Measurements from ENCODE around the gene RHOBTB3. TPM values are rescaled to one million over a fixed set of nuclear protein-coding genes. Genes with fewer than 3 reads are reported as not detected.

The RHOBTB3 gene
- total and polyA plus RNA-seq, 2 donors from 2014 or later: 22.5 to 54.5 TPM

- H3K27ac ChIP-seq (ENCODE audit: low read depth in 2 of 2, low read length in 2 of 2): no peak overlapping the region
- intact Hi-C loops (cut with DNase I): no loop called here
Observed at GRCh38 chr5:95841914-95842812, 111.0 kb downstream of the RHOBTB3 start.

DNA sequence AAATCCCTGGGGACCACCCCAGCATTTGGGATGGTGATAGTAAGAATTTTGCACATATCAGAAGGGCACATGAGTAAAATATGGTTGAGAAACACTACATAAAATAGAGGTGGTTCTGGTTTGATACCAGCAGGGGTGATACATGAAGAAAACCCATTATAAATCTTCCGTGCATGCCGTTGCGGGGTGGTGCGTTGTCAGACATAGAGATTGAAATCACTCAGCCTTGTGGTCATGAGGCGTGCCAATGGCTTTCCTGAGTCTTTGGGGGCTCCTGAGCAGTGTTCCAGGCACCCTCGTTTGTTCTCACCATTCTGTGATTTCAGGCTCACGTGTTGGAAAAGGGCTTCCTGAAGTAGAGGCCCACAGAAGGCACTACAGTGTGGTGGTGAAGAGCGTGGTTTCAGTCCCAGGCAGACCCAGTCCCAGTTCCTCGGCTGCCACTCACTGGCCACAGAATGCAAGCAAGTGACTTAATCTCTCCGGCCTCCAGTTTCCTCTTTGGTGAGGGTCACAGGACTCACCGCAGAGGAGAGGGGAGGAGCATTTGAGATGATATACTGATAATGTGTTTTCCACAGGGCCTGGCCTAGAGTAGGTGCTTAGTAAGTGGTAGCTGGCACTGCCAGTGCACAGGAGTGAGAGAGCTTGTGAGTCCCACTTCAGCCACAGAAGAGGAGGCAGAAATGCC is 111.9 kb downstream of the RHOBTB3 start:
- DNase-seq (peak in 2 of 5 donors; percentile 49 to 82), FAIRE-seq (no peak)
- H3K4me3 ChIP-seq (ENCODE audit: low read length in 3 of 3): no peak overlapping the region
- peak overlapping the region in 1 of 3 donors; percentile 2 for H3K9ac ChIP-seq (ENCODE audit: low read length in 3 of 3)
- TF ChIP-seq CTCF (IDR thresholded peaks at IDR 0.05; ENCODE audit: borderline replicate concordance, extremely low read depth, insufficient read depth): peak; percentile 49
- H3K36me3 ChIP-seq (ENCODE audit: control insufficient read depth in 2 of 3, insufficient read depth in 3 of 3, low read length in 3 of 3): no peaks in the 10 kb centered on the region
- H3K9me3 ChIP-seq (ENCODE audit: control insufficient read depth in 2 of 3, insufficient read depth in 1 of 3, low read length in 3 of 3): no peaks in the 10 kb centered on the region
- intact Hi-C loops (cut with DNase I): no loop called here
- H3K27me3 ChIP-seq (ENCODE audit: control insufficient read depth, insufficient read depth, low read length): no peaks in the 10 kb centered on the region
- H3K4me1 ChIP-seq (ENCODE audit: control insufficient read depth in 2 of 3, insufficient read depth in 2 of 3, low read depth in 1 of 3, low read length in 3 of 3): peaks cover 0 to 9% (median 7%) of the 10 kb centered on the region in 3 donors
- peak overlapping the region; percentile 55 to 79 for H3K27ac ChIP-seq (ENCODE audit: low read depth in 2 of 2, low read length in 2 of 2)

More at GRCh38 chr5:95841914-95842812, 111.0 kb downstream of the RHOBTB3 start:
- no peak overlapping the region for H3K9ac ChIP-seq (ENCODE audit: low read length in 3 of 3)
- FAIRE-seq: no peak
- H3K4me1 ChIP-seq (ENCODE audit: control insufficient read depth in 2 of 3, insufficient read depth in 2 of 3, low read depth in 1 of 3, low read length in 3 of 3): peaks cover 0 to 9% (median 7%) of the 10 kb centered on the region in 3 donors
- H3K36me3 ChIP-seq (ENCODE audit: control insufficient read depth in 2 of 3, insufficient read depth in 3 of 3, low read length in 3 of 3): no peaks in the 10 kb centered on the region
- H3K27me3 ChIP-seq (ENCODE audit: control insufficient read depth, insufficient read depth, low read length): no peaks in the 10 kb centered on the region
- TF ChIP-seq CTCF (IDR thresholded peaks at IDR 0.05; ENCODE audit: borderline replicate concordance, extremely low read depth, insufficient read depth): no peak
- H3K4me3 ChIP-seq (ENCODE audit: low read length in 3 of 3): no peak overlapping the region
- DNase-seq: no peak
- H3K9me3 ChIP-seq (ENCODE audit: control insufficient read depth in 2 of 3, insufficient read depth in 1 of 3, low read length in 3 of 3): no peaks in the 10 kb centered on the region

- Histone ChIP-seq H3K36me3 (ENCODE audit: control insufficient read depth in 2 of 3, insufficient read depth in 3 of 3, low read length in 3 of 3) (no peaks in the 10 kb centered on the region), H3K4me1 (ENCODE audit: control insufficient read depth in 2 of 3, insufficient read depth in 2 of 3, low read depth in 1 of 3, low read length in 3 of 3) (peaks cover 0 to 9% (median 7%) of the 10 kb centered on the region in 3 donors), H3K9ac (ENCODE audit: low read length in 3 of 3) (no peak overlapping the region), H3K27me3 (ENCODE audit: control insufficient read depth, insufficient read depth, low read length) (no peaks in the 10 kb centered on the region), H3K27ac (ENCODE audit: low read depth in 2 of 2, low read length in 2 of 2) (peak overlapping the region in 1 of 2 donors; percentile 79), H3K4me3 (ENCODE audit: low read length in 3 of 3) (no peak overlapping the region), H3K9me3 (ENCODE audit: control insufficient read depth in 2 of 3, insufficient read depth in 1 of 3, low read length in 3 of 3) (no peaks in the 10 kb centered on the region)
- intact Hi-C loops (cut with DNase I): no loop called here
- FAIRE-seq: no peak
- DNase-seq: no peak
- TF ChIP-seq CTCF (IDR thresholded peaks at IDR 0.05; ENCODE audit: borderline replicate concordance, extremely low read depth, insufficient read depth): no peak
Observed at GRCh38 chr5:95843733-95844223, 112.6 kb downstream of the RHOBTB3 start.
